Trophoblast cell (in vitro differentiated cells and primary cell): ENCODE data around the gene LRRC4.
A peak's percentile ranks its signal among the peaks of the same experiment; 100 is the strongest.

Source experiments
- DNase-seq, 2 donors: peaks; one replicate each; pipeline ENCODE4 v3.0.0-alpha.2; 2016
- H2AFZ ChIP-seq: 2 replicates; pipeline ENCODE4 v1.6.1; 2013; ENCODE audit warnings: low read length, moderate library complexity, mild to moderate bottlenecking; ENCODE audit not compliant: insufficient read depth, poor library complexity
- H2AK5ac ChIP-seq: 2 replicates; pipeline ENCODE4 v1.6.1; 2013; ENCODE audit warnings: mild to moderate bottlenecking, low read length
- H2BK120ac ChIP-seq: 2 replicates; pipeline ENCODE4 v1.6.1; 2013; ENCODE audit warnings: low read length, mild to moderate bottlenecking, moderate library complexity; ENCODE audit not compliant: insufficient read depth, poor library complexity
- H2BK12ac ChIP-seq: 2 replicates; pipeline ENCODE4 v1.6.1; 2013; ENCODE audit warnings: mild to moderate bottlenecking, low read length, moderate library complexity
- H2BK5ac ChIP-seq: 2 replicates; pipeline ENCODE4 v1.6.1; 2013; ENCODE audit warnings: low read length, low read depth, moderate library complexity, mild to moderate bottlenecking; ENCODE audit not compliant: poor library complexity
- H3K14ac ChIP-seq: 2 replicates; pipeline ENCODE4 v1.6.1; 2013; ENCODE audit warnings: mild to moderate bottlenecking, low read length
- H3K18ac ChIP-seq: 2 replicates; pipeline ENCODE4 v1.6.1; 2013; ENCODE audit warnings: mild to moderate bottlenecking, low read length
- H3K23ac ChIP-seq: 2 replicates; pipeline ENCODE4 v1.6.1; 2013; ENCODE audit warnings: low read length
- H3K27ac ChIP-seq: 2 replicates; pipeline ENCODE4 v1.5.1; 2013; ENCODE audit warnings: low read depth, mild to moderate bottlenecking, inconsistent platforms, low read length, moderate library complexity
- H3K27me3 ChIP-seq: 2 replicates; pipeline ENCODE4 v1.6.1; 2013; ENCODE audit warnings: inconsistent platforms, mild to moderate bottlenecking, low read length, moderate library complexity; ENCODE audit not compliant: insufficient read depth
- H3K36me3 ChIP-seq, 2 experiments: 1 replicate in 1 of 2; 2 replicates in 1 of 2; pipeline ENCODE4 v1.6.1; 2013; ENCODE audit warnings: low read length in 2 of 2, mild to moderate bottlenecking in 2 of 2, moderate library complexity in 1 of 2; ENCODE audit not compliant: insufficient read depth in 2 of 2, control insufficient read depth in 1 of 2
- H3K4ac ChIP-seq: 2 replicates; pipeline ENCODE4 v1.6.1; 2013; ENCODE audit warnings: low read depth, mild to moderate bottlenecking, low read length, moderate library complexity
- H3K4me1 ChIP-seq, 2 experiments: 1 replicate in 1 of 2; 2 replicates in 1 of 2; pipeline ENCODE4 v1.6.1; 2013; ENCODE audit warnings: low read length in 2 of 2, mild to moderate bottlenecking in 2 of 2, moderate library complexity in 1 of 2; ENCODE audit not compliant: insufficient read depth in 2 of 2, control insufficient read depth in 1 of 2
- H3K4me2 ChIP-seq: 2 replicates; pipeline ENCODE4 v1.6.1; 2013; ENCODE audit warnings: inconsistent platforms, mild to moderate bottlenecking, low read length, moderate library complexity
- H3K4me3 ChIP-seq: 2 replicates; pipeline ENCODE4 v1.5.1; 2013; ENCODE audit warnings: mild to moderate bottlenecking, low read depth, low read length, inconsistent platforms
- H3K79me1 ChIP-seq: one replicate; pipeline ENCODE4 v1.6.1; 2013; ENCODE audit warnings: low read length
- H3K79me2 ChIP-seq: 2 replicates; pipeline ENCODE4 v1.6.1; 2013; ENCODE audit warnings: low read length, mild to moderate bottlenecking; ENCODE audit not compliant: control insufficient read depth, insufficient read depth, poor library complexity
- H3K9ac ChIP-seq: 2 replicates; pipeline ENCODE4 v1.6.1; 2013; ENCODE audit warnings: mild to moderate bottlenecking, low read length
- H3K9me3 ChIP-seq: 2 replicates; pipeline ENCODE4 v1.6.1; 2013; ENCODE audit warnings: low read depth, mild to moderate bottlenecking, control low read depth, inconsistent platforms, low read length; ENCODE audit not compliant: insufficient read depth
- H4K12ac ChIP-seq: 2 replicates; pipeline ENCODE4 v1.6.1; 2013; ENCODE audit warnings: low read depth, mild to moderate bottlenecking, low read length, moderate library complexity
- H4K8ac ChIP-seq: 2 replicates; pipeline ENCODE4 v1.6.1; 2013; ENCODE audit warnings: low read depth, mild to moderate bottlenecking, low read length, moderate library complexity
- H4K91ac ChIP-seq: one replicate; pipeline ENCODE4 v1.6.1; 2013; ENCODE audit warnings: low read depth, mild to moderate bottlenecking, low read length, moderate library complexity
- WGBS: extraction: QIAGEN DNeasy Blood & Tissue Kit; methylation state at CpG from one replicate; pipeline ENCODE4 v1.1.7; 2013; ENCODE audit warnings: missing lambda C conversion rate; ENCODE audit not compliant: insufficient read length, insufficient coverage; ENCODE audit errors: extremely low coverage; 5-methylcytosine and 5-hydroxymethylcytosine counted together

The LRRC4 gene

GRCh38 chr7:128073671-128074310, 42.6 kb upstream of the LRRC4 start:
- Histone ChIP-seq H2AFZ (no peak overlapping the region), H3K79me2 (no peaks in the 10 kb centered on the region), H4K12ac (no peak overlapping the region), H4K91ac (no peak overlapping the region), H2AK5ac (no peak overlapping the region), H3K4me1 (no peaks in the 10 kb centered on the region), H3K36me3 (peaks cover 38 to 47% of the 10 kb centered on the region in 2 experiments), H3K4me2 (no peak overlapping the region), H3K4ac (no peak overlapping the region), H3K9me3 (peaks cover 2% of the 10 kb centered on the region), H3K27me3 (no peaks in the 10 kb centered on the region), H3K14ac (no peak overlapping the region), H2BK12ac (no peak overlapping the region), H3K18ac (no peak overlapping the region), H3K27ac (no peak overlapping the region), H3K9ac (peak overlapping the region; percentile 33), H3K23ac (no peak overlapping the region), H2BK120ac (no peak overlapping the region), H3K4me3 (no peak overlapping the region), H4K8ac (no peak overlapping the region), H3K79me1 (no peaks in the 10 kb centered on the region), H2BK5ac (no peak overlapping the region)
- no CpG with 5 or more reads among the region's 15 CpGs for WGBS
- no peak for DNase-seq

GRCh38 chr7:128071801-128072200, 40.6 kb upstream of the LRRC4 start:
- no peak overlapping the region for H4K8ac ChIP-seq
- H3K27ac ChIP-seq: no peak overlapping the region
- no peak overlapping the region for H3K14ac ChIP-seq
- H3K9me3 ChIP-seq: no peaks in the 10 kb centered on the region
- H3K18ac ChIP-seq: no peak overlapping the region
- no peak overlapping the region for H4K91ac ChIP-seq
- no peaks in the 10 kb centered on the region for H3K79me1 ChIP-seq
- no peak overlapping the region for H2BK120ac ChIP-seq
- no peak overlapping the region for H2BK5ac ChIP-seq
- H3K4me3 ChIP-seq: no peak overlapping the region
- H3K79me2 ChIP-seq: no peaks in the 10 kb centered on the region
- no peak overlapping the region for H3K4ac ChIP-seq
- H2BK12ac ChIP-seq: no peak overlapping the region
- no peak overlapping the region for H3K4me2 ChIP-seq
- H3K9ac ChIP-seq: no peak overlapping the region
- no peak overlapping the region for H3K23ac ChIP-seq
- DNase-seq: no peak
- no peak overlapping the region for H2AK5ac ChIP-seq
- no peak overlapping the region for H2AFZ ChIP-seq
- H4K12ac ChIP-seq: no peak overlapping the region
- peaks cover 20 to 31% of the 10 kb centered on the region in 2 experiments for H3K36me3 ChIP-seq
- no peaks in the 10 kb centered on the region for H3K27me3 ChIP-seq
- WGBS: no CpG with 5 or more reads among the region's 11 CpGs
- no peaks in the 10 kb centered on the region for H3K4me1 ChIP-seq

DNA sequence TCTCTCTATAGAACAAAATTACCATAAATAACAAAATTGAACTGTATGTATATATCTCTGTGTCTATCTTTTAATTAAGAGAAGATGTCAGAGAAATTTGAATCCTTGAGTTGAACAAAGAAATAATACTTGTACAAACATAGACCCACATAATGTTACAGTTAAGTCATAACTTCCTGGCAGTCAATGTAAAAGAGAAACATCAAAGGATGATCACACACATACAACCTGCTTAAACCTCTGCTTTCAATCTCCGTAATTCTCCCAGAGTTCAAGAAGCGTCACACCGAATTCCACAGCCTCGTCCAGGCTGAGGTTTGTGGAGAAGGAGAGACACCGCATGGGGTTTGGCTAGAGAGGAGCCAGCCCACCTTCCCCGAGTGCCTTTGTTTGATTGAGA, 40.1 kb upstream of the LRRC4 start:
- H2AK5ac ChIP-seq: no peak overlapping the region
- H3K4me1 ChIP-seq: no peaks in the 10 kb centered on the region
- H3K9ac ChIP-seq: no peak overlapping the region
- no peak overlapping the region for H3K14ac ChIP-seq
- H2BK12ac ChIP-seq: no peak overlapping the region
- H3K27ac ChIP-seq: no peak overlapping the region
- H4K91ac ChIP-seq: no peak overlapping the region
- no peak overlapping the region for H3K23ac ChIP-seq
- H3K79me1 ChIP-seq: no peaks in the 10 kb centered on the region
- H3K4me2 ChIP-seq: no peak overlapping the region
- no peaks in the 10 kb centered on the region for H3K9me3 ChIP-seq
- no peak overlapping the region for H4K12ac ChIP-seq
- H4K8ac ChIP-seq: no peak overlapping the region
- peaks cover 19 to 27% of the 10 kb centered on the region in 2 experiments for H3K36me3 ChIP-seq
- no peak overlapping the region for H3K4ac ChIP-seq
- H3K18ac ChIP-seq: no peak overlapping the region
- H2BK120ac ChIP-seq: no peak overlapping the region
- H2AFZ ChIP-seq: no peak overlapping the region
- no peaks in the 10 kb centered on the region for H3K27me3 ChIP-seq
- no peak overlapping the region for H2BK5ac ChIP-seq
- H3K4me3 ChIP-seq: no peak overlapping the region
- H3K79me2 ChIP-seq: no peaks in the 10 kb centered on the region
- no CpG with 5 or more reads among the region's 6 CpGs for WGBS
- no peak for DNase-seq

GRCh38 chr7:128069373-128070364, 38.4 kb upstream of the LRRC4 start:
- Histone ChIP-seq H3K4ac (no peak overlapping the region), H3K4me3 (no peak overlapping the region), H3K9me3 (no peaks in the 10 kb centered on the region), H3K27ac (no peak overlapping the region), H3K9ac (no peak overlapping the region), H4K12ac (no peak overlapping the region), H3K18ac (no peak overlapping the region), H3K4me1 (no peaks in the 10 kb centered on the region), H2BK12ac (no peak overlapping the region), H3K79me2 (no peaks in the 10 kb centered on the region), H3K79me1 (no peaks in the 10 kb centered on the region), H3K4me2 (no peak overlapping the region), H3K36me3 (peaks cover 7 to 22% of the 10 kb centered on the region in 2 experiments), H4K91ac (no peak overlapping the region), H4K8ac (no peak overlapping the region), H2AFZ (no peak overlapping the region), H2BK120ac (no peak overlapping the region), H3K27me3 (no peaks in the 10 kb centered on the region), H3K23ac (no peak overlapping the region), H2BK5ac (no peak overlapping the region), H3K14ac (no peak overlapping the region), H2AK5ac (no peak overlapping the region)
- DNase-seq: no peak
- no CpG with 5 or more reads among the region's 8 CpGs for WGBS
